ENCODE data around the gene RPL39L.
"Not testable (repeated sequence)": the region's sequence is repeated elsewhere in the genome, so short reads cannot be mapped to it uniquely, and the experiment has no call there.

RPL39L gene
- long read RNA-seq, donor 1, transcript RPL39L-201 (3 exons, 756 nt): major isoform, 22 of 23 reads
- long read RNA-seq, donor 1, partial matches to known transcripts: 0 of 23 reads
- long read RNA-seq, donor 1, other reads (novel, unspliced or antisense): 0 of 23 reads
- long read RNA-seq, donor 2, transcript RPL39L-201 (3 exons, 756 nt): major isoform, 14 of 14 reads
- long read RNA-seq, donor 2, partial matches to known transcripts: 0 of 14 reads
- long read RNA-seq, donor 2, other reads (novel, unspliced or antisense): 0 of 14 reads
- long read RNA-seq, donor 3, transcript RPL39L-201 (3 exons, 756 nt): major isoform, 5 of 5 reads
- long read RNA-seq, donor 3, partial matches to known transcripts: 0 of 5 reads
- long read RNA-seq, donor 3, other reads (novel, unspliced or antisense): 0 of 5 reads
- long read RNA-seq, donor 4, transcript RPL39L-201 (3 exons, 756 nt): major isoform, 7 of 8 reads
- long read RNA-seq, donor 4, partial matches to known transcripts: 0 of 8 reads
- long read RNA-seq, donor 4, other reads (novel, unspliced or antisense): 0 of 8 reads
- long read RNA-seq, donor 5, transcript RPL39L-201 (3 exons, 756 nt): major isoform, 15 of 15 reads
- long read RNA-seq, donor 5, partial matches to known transcripts: 0 of 15 reads
- long read RNA-seq, donor 5, other reads (novel, unspliced or antisense): 0 of 15 reads
- long read RNA-seq, donor 6, transcript RPL39L-201 (3 exons, 756 nt): major isoform, 15 of 15 reads
- long read RNA-seq, donor 6, partial matches to known transcripts: 0 of 15 reads
- long read RNA-seq, donor 6, other reads (novel, unspliced or antisense): 0 of 15 reads
- long read RNA-seq, donor 7, transcript RPL39L-201 (3 exons, 756 nt): major isoform, 25 of 26 reads
- long read RNA-seq, donor 7, partial matches to known transcripts: 0 of 26 reads
- long read RNA-seq, donor 7, other reads (novel, unspliced or antisense): 0 of 26 reads
- long read RNA-seq, donor 8, transcript RPL39L-201 (3 exons, 756 nt): major isoform, 10 of 10 reads
- long read RNA-seq, donor 8, partial matches to known transcripts: 0 of 10 reads
- long read RNA-seq, donor 8, other reads (novel, unspliced or antisense): 0 of 10 reads

- peak; percentile 95 for DNase-seq
Measured at GRCh38 chr3:187139126-187139894, at the start of gene RPL39L. RPL39L (minus strand) TSS chr3:187139496; CDS start chr3:187121300, 18,196 bp downstream.

- no peak for DNase-seq
Measured at GRCh38 chr3:187188931-187189330, 49.6 kb upstream of the RPL39L start.

DNA sequence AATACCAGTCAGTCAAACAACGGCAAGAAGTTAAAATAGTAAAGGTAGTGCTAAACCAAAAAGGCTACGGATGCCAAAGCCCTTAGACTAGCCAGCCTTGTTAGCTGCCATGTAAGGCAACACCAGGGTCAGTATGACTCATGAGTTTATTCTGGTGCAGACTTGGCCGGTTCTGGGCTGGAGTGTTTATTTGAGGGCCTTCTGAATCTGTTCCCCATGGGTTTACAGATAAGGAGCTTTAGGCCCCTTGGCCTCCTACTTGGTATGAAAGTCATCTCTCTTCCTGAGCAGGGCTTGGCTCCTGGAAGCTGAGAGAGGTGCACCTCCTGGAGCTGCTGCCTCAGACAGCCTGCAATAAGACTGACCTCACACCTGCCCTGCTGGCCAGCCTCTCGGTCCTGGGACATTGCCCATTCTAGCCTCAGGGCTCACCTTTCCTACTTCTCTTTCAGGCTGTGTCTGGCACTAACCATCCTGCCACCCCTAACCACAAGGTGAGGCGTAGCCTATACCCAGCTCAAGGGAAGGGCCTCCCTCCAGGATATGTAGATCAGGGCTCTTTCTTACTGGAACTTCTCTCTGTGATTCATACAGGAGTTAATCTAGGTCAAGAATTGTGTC is 47.6 kb upstream of the RPL39L start:
- no peak for DNase-seq

GRCh38 chr3:187186375-187186774 is 47.1 kb upstream of the RPL39L start:
- DNase-seq: no peak

DNA sequence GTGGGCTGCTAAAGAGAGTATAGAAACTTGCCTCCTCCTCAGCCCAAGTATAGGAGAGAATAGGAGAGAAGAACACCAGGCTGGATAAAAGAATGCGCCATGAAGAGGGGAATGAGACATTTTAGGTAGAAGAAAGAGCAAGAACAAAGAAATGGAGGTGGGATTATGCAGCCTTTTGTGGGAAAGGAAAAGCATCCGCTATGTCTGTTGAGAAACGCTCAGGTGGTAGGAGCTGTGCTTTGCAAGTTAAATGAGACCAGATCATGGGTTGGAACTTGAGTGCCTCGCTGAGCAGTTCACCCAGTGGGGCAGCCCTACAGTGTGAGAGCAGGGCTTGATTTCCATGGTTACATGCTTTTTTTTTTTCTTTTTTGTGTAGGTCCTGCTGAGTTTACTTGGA is 46.5 kb upstream of the RPL39L start:
- no peak for DNase-seq

DNA sequence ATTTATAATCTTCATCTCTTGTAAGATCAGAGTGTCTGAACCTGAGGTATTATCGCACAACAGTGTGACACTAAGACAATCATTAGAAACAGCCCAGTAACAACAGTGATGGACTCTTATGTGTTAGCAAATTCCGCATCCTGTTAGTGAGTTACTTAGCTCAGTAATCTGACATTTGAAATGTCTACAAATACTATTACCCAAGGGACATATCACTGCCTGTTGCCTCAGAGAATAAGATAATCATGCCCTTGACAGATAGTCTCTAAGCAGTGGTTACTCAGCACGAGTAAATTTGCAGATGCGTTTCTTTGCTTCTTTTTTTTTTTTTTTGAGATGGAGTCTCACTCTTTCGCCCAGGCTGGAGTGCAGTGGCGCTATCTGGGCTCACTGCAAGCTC is 44.6 kb upstream of the RPL39L start:
- DNase-seq: no peak

DNA sequence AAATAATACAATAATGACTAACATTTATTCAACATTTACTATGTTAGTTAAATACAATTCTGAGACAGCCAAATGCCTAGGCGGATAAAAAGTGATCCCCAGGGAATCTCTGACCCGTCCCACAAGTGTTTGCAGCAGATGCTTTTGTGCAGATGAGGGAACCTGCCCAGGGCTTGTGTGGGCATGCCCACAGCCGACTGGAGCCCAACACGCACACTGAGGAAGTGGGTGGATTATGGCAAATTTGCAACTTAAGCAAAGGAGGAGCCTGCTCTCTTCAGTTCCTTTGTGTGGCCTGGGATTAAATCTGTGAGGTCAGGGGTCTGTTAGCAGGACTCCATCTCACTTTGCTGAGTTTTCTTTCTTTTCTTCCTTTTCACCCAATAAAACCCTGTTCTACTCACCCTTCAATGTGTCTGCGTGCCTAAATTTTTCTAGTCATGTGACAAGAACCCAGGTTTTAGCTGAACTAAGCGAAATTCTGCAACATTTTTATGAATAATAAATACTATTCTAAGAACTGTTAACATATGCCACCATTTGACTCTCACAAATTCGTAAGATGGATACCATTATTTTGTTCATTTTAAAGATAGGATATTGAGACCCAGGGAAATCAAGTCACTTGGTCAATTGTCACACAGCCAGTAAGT is 44.0 kb upstream of the RPL39L start:
- DNase-seq: no peak

DNA sequence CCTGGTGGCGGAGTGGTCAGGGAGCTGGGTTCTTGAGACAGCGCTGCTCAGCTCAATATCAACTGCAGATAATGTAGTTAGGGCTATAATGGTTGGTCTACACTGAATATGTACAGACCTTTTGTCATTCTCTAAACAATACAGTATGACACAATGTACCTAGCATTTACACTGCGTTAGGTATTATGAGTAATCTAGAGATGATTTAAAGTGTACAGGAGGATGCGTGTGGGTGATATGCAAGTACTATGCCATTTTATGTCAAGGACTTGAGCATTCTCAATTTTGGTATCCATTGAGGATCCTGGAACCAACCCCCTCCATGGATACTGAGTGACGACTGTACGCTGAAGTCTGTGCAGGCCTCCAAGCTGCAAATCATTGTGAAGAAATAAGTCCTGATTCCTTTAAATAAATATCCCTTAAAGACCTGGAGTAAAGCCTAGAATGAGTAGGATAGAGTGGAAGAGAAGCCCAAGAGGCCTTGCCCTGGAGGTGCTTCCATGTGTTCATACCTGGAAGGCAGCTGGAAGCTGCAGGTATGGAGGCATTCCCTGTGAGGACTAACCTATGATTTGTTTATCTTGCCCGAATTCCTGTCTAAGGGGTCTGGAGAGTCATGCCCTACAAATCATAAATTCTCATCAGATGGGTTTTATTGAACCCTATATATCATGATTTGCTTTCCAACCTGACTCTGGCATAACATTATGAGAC is 42.3 kb upstream of the RPL39L start:
- no peak for DNase-seq

- no peak for DNase-seq
Measured at GRCh38 chr3:187172929-187173328, 33.6 kb upstream of the RPL39L start.

DNA sequence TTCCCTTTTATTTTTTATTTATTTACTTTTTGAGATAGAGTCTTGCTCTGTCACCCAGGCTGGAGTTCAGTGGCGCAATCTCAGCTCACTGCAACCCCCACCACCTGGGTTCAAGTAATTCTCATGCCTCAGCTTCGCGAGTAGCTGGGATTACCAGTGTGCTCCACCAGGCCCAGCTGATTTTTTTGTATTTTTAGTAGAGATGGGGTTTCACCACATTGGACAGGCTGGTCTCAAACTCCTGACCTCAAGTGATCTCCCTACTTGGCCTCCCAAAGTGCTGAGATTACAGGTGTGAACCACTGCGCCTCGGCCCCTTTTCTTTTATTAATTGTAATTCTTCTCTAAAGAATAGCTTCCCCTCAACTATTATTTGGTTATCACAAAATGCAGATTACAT is 31.6 kb upstream of the RPL39L start:
- not testable (repeated sequence) for DNase-seq

- DNase-seq: no peak
Measured at GRCh38 chr3:187169231-187169960, 30.1 kb upstream of the RPL39L start.

- DNase-seq: no peak
Measured at GRCh38 chr3:187167777-187168176, 28.5 kb upstream of the RPL39L start.

DNA sequence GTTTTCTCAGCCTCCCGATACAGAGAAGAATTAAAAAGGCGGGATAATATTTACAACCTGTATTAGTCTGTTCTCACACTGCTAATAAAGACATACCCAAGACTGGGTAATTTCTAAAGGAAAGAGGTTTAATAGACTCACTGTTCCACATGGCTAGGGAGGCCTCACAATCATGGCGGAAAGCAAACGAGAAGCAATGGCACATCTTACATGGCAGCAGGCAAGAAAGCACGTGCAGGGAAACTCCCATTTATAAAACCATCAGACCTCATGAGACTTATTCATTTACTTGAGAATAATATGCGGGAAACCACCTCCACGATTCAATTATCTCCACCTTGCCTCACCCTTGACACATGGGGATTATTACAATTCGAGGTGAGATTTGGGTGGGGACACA is 27.5 kb upstream of the RPL39L start:
- DNase-seq: no peak

DNA sequence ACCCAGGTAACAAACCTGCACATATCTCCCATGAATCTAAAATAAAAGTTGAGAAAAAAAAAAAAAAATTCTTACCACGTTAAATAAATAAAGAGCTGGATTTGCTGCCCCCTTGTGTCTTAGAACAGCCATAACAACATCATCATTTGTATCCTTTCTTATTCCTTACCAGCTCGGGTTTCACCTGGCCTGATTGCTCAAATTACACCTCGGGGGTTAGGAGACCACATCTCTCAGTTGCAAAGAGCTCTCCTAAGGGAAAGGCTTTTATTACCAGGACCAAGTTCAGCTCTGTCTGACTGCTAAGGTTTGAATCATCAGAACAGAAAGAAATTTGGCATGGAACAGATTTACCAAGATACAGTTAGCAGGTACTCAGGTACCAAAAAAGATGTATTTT is 25.8 kb upstream of the RPL39L start:
- peak; percentile 34 for DNase-seq

DNA sequence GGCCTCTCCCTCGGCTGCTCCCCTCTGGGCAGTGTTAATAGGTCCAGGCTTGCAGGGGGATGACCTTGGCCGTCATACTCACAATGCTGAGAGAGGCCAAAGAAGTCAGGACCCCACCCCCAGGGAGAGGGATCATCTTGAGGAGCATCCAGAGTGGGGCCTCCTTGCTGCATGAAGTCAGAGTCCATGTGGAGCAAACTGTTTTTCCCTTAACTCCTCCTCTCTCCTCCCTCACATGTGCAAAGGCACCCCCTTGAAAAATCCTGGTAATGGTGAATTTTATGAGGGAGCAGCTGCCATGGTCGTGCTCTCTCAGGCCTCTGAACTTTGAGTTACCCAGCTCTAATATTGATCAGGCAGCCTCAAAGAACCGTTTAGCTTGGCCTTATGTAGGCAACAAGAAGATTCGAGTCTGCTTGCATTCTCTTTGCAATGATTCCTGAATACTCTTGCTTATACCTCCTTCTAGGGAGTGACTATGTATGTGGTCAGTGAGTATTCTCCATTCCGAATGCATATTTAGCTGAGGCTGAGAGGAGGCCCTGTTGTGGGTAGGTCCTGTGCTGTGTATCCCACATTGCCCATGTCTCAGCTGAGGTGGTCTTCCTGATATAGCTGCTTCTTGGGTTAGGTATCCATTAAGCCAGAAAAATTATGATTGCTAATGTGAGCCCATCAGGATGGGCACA is 23.1 kb upstream of the RPL39L start:
- no peak for DNase-seq

DNA sequence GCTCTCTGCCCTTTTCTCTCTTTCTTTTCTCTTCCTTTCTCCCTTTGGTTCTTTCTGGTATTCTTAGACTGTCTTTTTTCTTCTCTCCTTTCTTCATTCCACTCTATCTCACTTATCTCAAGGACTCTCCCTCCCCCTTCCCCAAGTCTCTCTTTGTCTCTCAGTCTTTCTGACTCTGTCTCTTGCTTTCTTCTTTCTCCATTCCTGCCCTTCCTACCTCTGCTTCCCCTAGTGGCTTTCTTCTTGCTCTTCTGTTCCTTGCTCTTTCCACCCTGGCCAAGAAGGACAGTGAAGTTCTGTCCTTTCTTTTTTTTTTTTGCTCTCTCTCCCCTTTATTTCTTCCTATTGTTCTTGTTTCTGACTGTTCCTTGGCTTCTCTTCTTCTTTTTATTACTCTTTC is 22.3 kb upstream of the RPL39L start:
- DNase-seq: no peak

DNA sequence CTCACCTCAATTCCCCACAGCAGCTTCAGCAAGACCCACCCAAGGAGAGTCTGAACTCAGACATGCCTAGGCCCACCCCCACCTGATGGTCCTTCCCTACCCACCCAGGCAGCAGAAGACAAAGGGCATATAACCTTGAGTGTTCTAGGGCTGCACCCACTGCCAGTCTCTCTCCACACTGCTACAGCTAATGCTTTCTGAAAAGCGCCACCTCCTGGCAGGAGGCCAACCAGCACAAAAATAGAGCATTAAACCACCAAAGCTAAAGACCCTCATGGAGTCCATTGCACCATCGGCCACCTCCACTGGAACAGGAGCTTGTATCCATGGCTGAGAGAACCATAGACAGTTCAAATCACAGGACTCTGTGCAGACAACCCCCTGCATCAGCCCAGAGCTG is 11.3 kb upstream of the RPL39L start:
- no peak for DNase-seq

GRCh38 chr3:187150186-187150585 is 10.9 kb upstream of the RPL39L start:
- no peak for DNase-seq

GRCh38 chr3:187146389-187146788 is 7.1 kb upstream of the RPL39L start:
- no peak for DNase-seq
